ENCODE data around the gene GAREM2. TPM values are rescaled to one million over a fixed set of nuclear protein-coding genes. Genes with fewer than 3 reads are reported as not detected.

The GAREM2 gene
- total RNA-seq, 4 donors from 2014 or later: 0.35 to 0.94 (median 0.85) TPM; not detected in 1

DNA sequence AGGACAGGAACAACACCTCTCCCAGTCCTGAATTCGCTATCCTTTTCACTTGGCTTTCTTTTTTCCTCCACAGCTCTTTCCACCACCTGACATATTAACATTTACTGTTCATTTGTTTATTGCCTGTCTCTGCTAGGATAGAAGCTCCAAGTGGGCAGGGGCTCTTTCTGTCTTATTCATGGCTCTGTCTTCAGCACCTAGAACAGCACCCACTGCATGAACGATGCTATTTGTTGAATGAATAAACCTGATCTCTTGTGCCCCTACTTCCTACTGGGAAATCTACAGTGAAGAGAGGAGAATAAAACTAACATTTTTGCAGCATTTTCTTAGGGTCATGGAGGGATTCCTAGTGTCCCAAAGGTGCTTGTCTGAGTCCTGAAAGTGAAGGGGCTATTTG, 24.4 kb upstream of the GAREM2 start:
- H3K9me3 ChIP-seq: no peaks in the 10 kb centered on the region
- H3K4me1 ChIP-seq: peaks cover 0 to 5% (median 0%) of the 10 kb centered on the region in 4 donors
- no peaks in the 10 kb centered on the region for H3K27me3 ChIP-seq
- no peak overlapping the region for H3K4me3 ChIP-seq
- no peak for DNase-seq
- H3K36me3 ChIP-seq: no peaks in the 10 kb centered on the region
- no peak overlapping the region for H3K27ac ChIP-seq
- no peak for TF ChIP-seq POLR2A (IDR thresholded peaks at IDR 0.05)
- TF ChIP-seq, protein P1, sequence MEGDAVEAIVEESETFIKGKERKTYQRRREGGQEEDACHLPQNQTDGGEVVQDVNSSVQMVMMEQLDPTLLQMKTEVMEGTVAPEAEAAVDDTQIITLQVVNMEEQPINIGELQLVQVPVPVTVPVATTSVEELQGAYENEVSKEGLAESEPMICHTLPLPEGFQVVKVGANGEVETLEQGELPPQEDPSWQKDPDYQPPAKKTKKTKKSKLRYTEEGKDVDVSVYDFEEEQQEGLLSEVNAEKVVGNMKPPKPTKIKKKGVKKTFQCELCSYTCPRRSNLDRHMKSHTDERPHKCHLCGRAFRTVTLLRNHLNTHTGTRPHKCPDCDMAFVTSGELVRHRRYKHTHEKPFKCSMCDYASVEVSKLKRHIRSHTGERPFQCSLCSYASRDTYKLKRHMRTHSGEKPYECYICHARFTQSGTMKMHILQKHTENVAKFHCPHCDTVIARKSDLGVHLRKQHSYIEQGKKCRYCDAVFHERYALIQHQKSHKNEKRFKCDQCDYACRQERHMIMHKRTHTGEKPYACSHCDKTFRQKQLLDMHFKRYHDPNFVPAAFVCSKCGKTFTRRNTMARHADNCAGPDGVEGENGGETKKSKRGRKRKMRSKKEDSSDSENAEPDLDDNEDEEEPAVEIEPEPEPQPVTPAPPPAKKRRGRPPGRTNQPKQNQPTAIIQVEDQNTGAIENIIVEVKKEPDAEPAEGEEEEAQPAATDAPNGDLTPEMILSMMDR (IDR thresholded peaks at IDR 0.05): no peak

DNA sequence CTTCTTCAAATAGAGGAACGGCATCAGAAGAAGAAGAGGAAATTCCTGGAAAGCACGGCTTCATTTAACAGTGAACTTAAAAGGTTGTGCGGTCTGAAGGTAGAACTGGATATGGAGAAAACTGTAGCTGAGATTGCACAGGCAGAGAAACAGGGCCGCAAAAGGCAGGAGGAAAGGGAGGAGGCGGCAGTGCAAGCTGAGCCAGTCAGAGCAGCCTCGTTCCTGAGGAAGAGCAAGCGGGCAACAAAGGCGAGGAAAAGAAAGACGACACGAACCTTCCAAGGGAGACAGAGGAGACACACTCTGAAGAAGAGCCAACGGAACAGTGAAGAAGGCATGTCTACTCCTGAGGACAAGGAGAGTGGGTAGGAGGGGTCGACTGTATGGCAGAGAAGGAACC, 22.6 kb upstream of the GAREM2 start:
- H3K4me3 ChIP-seq: no peak overlapping the region
- H3K9me3 ChIP-seq: no peaks in the 10 kb centered on the region
- DNase-seq: no peak
- TF ChIP-seq, protein P1 (IDR thresholded peaks at IDR 0.05): no peak
- no peak for TF ChIP-seq POLR2A (IDR thresholded peaks at IDR 0.05)
- H3K4me1 ChIP-seq: no peaks in the 10 kb centered on the region
- no peaks in the 10 kb centered on the region for H3K36me3 ChIP-seq
- no peak overlapping the region for H3K27ac ChIP-seq
- no peaks in the 10 kb centered on the region for H3K27me3 ChIP-seq

DNA sequence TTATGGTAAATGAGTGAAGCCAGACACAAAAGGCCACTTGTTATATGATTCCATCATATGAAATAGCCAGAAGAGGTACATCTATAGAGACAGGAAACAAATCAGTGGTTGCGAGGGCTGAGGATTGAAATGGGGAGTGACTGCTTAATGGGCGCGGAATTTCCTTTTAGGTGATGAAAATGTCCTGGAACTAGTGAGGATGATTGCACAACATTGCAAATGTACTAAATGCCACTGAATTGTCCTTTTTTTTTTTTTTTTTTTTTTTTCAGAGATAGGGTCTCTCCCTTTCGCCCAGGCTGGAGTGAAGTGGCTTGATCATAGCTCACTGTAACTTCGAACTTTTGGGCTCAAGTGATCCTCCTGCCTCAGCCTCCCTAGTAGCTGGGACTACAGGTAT, 15.3 kb upstream of the GAREM2 start:
- no peak for TF ChIP-seq POLR2A (IDR thresholded peaks at IDR 0.05)
- TF ChIP-seq, protein P1 (IDR thresholded peaks at IDR 0.05): no peak
- DNase-seq: peak in 1 of 3 donors; percentile 9
- no peak overlapping the region for H3K27ac ChIP-seq
- no peaks in the 10 kb centered on the region for H3K27me3 ChIP-seq
- H3K4me1 ChIP-seq: no peaks in the 10 kb centered on the region
- H3K36me3 ChIP-seq: no peaks in the 10 kb centered on the region
- H3K9me3 ChIP-seq: no peaks in the 10 kb centered on the region
- H3K4me3 ChIP-seq: no peak overlapping the region

DNA sequence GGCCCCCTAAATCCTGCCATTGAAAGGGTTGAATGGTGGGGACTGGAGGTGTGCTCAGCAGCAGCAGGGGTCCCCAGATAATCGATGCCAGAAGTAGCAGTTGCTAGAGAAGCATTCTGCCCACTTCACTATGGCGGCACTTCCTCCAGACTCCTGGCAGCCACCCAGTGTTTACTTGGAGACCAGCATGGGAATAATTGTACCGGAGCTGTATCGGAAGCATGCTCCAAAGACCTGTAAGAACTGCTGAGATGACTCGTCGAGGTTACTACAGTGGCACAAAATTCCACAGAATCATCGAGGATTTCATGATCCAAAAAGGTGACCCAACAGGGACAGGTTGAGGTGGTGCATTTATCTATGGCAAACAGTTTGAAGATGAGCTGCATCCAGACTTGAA, 11.0 kb upstream of the GAREM2 start:
- Histone ChIP-seq H3K9me3 (no peaks in the 10 kb centered on the region), H3K4me1 (no peaks in the 10 kb centered on the region), H3K4me3 (no peak overlapping the region), H3K27ac (no peak overlapping the region), H3K36me3 (no peaks in the 10 kb centered on the region), H3K27me3 (no peaks in the 10 kb centered on the region)
- TF ChIP-seq POLR2A (IDR thresholded peaks at IDR 0.05): no peak
- TF ChIP-seq, protein P1 (IDR thresholded peaks at IDR 0.05): no peak
- peak in 1 of 3 donors; percentile 18 for DNase-seq

DNA sequence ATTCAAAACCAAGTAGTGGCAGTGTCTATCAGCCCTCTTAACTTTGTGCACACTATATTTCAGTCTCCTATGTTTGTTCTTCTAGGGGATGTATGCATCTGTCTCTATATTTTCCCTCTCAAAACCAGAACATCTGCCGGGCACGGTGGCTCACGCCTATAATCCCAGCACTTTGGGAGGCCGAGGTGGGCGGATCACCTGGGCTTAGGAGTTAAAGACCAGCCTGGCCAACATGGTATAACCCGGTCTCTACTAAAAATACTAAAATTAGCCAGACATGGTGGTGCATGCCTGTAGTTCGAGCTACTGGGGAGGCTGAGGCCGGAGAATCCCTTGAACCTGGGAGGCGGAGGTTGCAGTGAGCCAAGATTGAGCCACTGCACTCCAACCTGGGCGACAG, 9.9 kb upstream of the GAREM2 start:
- Histone ChIP-seq H3K27ac (no peak overlapping the region), H3K9me3 (no peaks in the 10 kb centered on the region), H3K27me3 (no peaks in the 10 kb centered on the region), H3K4me1 (no peaks in the 10 kb centered on the region), H3K4me3 (no peak overlapping the region), H3K36me3 (no peaks in the 10 kb centered on the region)
- TF ChIP-seq, protein P1 (IDR thresholded peaks at IDR 0.05): no peak
- no peak for TF ChIP-seq POLR2A (IDR thresholded peaks at IDR 0.05)
- peak in 1 of 3 donors; percentile 26 for DNase-seq

DNA sequence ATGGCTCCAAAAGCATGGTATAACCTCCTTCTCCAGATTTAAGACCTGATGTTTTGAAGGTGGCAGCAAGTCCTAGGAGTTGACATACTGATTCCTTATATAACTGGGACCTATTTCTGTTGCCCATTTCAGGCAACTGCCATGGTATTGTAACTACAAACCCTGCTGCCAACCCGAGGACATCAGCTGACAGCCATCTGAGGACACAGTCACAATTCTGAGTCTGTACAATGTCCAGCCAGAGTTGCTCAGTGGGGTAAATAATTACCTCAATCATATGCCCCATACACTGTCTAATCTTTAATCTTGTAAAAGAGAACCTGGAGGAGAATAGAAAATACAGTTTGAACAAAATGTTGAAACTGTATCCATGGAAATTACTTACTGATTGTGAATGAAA, 8.7 kb upstream of the GAREM2 start:
- Histone ChIP-seq H3K27ac (no peak overlapping the region), H3K27me3 (no peaks in the 10 kb centered on the region), H3K9me3 (no peaks in the 10 kb centered on the region), H3K4me1 (no peaks in the 10 kb centered on the region), H3K4me3 (no peak overlapping the region), H3K36me3 (no peaks in the 10 kb centered on the region)
- DNase-seq: peak in 1 of 3 donors; percentile 37
- TF ChIP-seq, protein P1 (IDR thresholded peaks at IDR 0.05): no peak
- TF ChIP-seq POLR2A (IDR thresholded peaks at IDR 0.05): no peak
